ENCODE results near the gene CTDP1.

DNA sequence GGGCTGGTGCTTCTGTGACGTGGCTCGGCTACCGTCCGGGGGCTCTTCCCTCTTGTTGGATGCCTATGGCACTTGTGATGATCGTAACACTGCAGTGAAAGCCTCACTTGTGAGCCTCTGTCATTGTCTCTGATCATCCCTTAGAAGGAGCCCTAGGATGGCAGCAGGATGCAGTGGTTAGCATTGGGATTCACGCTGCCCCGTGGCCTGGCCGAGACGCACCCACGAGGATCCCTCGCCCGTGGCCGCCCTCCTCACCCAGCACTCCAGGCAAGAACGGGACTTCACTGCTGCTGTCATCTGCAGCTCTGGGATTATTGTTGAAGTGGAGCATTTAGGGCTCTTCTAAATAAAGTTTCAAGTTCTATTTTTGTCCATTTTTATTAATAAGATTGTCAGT, 46.8 kb upstream of the CTDP1 start:
- TF ChIP-seq ISL1 (CRISPR knock-in tag; IDR thresholded peaks at IDR 0.05) (no peak), ZNF70 (CRISPR knock-in tag; IDR thresholded peaks at IDR 0.05) (no peak), ZFP30 (CRISPR knock-in tag; IDR thresholded peaks at IDR 0.05) (no peak), ZFP3 (CRISPR knock-in tag; IDR thresholded peaks at IDR 0.05) (no peak), SNAI2 (CRISPR knock-in tag; IDR thresholded peaks at IDR 0.05) (no peak), ESRRG (CRISPR knock-in tag; IDR thresholded peaks at IDR 0.05) (no peak)
- TF ChIP-seq, protein P1, sequence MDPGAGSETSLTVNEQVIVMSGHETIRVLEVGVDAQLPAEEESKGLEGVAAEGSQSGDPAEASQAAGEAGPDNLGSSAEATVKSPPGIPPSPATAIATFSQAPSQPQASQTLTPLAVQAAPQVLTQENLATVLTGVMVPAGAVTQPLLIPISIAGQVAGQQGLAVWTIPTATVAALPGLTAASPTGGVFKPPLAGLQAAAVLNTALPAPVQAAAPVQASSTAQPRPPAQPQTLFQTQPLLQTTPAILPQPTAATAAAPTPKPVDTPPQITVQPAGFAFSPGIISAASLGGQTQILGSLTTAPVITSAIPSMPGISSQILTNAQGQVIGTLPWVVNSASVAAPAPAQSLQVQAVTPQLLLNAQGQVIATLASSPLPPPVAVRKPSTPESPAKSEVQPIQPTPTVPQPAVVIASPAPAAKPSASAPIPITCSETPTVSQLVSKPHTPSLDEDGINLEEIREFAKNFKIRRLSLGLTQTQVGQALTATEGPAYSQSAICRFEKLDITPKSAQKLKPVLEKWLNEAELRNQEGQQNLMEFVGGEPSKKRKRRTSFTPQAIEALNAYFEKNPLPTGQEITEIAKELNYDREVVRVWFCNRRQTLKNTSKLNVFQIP (CRISPR knock-in tag; IDR thresholded peaks at IDR 0.05; ENCODE audit: borderline replicate concordance, low read depth) = no peak
